Measurements from ENCODE around the gene C9orf78.

C9orf78 gene

DNA sequence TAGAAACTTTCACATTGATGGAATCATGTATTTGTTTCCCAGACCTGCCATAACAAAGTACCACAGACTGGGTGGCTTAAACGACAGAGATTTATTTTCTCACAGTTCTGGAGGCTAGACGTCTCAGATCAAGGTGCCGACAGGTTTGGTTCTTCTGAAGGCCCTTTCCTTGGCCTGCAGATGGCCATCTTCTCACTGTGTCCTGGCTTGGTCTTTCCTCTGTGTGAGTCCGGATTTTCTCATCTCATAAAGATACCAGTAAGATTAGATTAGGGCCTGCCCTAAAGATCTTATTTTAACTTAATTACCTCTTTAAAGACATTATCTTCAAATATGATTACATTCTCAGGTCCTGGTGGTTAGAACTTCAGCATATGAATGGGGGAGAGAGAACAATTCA, 6.0 kb upstream of the C9orf78 start:
- DNase-seq (ENCODE audit: low spot score), result no peak

DNA sequence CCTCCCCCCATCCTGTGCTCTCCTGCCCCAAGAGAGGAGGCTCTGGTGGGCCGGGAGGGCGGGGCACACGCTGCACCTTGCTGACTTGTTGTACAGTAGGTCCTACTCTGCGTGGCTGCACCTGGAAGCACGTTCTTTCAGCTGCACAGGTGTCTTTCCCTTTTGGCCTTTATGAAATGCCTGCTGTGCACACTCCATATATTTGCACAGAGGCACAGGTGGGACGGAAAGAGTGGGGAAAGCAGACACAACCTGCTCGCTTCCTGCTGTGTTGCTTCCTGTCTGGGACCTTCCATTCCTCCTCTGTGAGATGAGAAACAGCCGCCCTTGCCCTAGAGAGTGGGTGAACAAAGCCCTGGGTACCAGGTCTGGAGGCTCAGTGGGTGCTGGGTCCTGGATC, 5.0 kb upstream of the C9orf78 start:
- DNase-seq (ENCODE audit: low spot score), result no peak

DNA sequence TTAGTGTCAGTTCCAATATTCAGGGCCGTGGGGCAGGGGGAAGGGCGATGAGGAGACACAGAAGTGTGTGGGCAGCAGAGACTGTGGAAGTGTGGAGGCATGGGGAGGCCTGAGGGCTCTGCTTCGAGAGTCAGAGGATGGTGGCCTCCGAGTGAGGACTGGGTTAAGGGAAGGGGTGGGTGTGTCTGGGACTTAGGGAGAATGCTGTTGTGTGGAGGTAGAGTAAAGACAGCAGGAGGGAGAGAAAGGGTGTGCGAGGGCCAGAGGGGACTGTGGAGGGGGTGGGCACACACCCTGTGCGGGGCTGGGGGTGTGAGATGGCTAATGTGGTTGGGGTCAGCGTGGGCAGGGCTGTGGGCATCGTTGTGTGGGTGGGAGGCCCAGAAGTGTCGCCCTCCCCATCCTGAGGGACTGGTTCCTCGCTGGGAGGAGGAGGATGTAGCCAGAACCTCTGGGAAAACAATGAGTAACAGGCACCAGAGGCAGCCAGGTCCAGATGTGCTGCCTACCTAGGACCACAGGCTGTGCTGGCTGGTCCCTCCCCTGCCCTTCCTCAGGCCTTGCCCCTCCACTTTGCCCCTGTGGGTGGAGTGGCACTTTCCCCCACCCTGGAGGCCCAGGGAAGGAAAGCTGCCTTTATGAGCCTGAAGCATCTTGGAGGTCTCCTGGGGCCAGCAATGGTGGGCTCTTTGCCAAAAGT, 4.4 kb upstream of the C9orf78 start:
- DNase-seq (ENCODE audit: low spot score), result no peak

DNA sequence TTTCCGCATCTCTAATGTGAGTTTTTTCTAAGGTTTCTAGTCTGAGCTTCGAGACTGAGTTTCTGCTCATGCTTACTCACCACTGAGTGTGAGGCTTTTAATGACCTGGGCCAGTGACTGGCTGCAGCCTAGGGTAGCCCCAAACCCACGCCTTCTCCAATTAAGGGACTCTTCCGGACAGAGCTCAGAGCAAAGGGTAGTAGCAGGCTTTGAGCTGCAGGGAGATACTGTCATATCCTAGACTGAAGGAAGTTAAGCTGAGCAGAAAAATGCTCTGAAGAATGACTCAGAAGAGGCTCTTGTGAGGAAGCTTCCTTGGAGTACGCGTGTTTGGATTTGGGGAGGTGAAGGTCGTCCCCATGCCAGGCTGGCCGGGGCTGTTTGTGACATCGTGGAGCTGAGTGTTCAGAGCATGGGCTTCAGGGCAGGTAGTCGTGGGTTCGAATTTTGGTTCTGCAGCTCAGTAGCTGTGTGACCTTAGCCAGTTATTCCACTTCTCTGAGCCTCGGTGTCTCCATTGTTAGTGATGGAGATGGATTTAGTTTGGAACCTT, 3.7 kb upstream of the C9orf78 start:
- DNase-seq (ENCODE audit: low spot score), result no peak

DNA sequence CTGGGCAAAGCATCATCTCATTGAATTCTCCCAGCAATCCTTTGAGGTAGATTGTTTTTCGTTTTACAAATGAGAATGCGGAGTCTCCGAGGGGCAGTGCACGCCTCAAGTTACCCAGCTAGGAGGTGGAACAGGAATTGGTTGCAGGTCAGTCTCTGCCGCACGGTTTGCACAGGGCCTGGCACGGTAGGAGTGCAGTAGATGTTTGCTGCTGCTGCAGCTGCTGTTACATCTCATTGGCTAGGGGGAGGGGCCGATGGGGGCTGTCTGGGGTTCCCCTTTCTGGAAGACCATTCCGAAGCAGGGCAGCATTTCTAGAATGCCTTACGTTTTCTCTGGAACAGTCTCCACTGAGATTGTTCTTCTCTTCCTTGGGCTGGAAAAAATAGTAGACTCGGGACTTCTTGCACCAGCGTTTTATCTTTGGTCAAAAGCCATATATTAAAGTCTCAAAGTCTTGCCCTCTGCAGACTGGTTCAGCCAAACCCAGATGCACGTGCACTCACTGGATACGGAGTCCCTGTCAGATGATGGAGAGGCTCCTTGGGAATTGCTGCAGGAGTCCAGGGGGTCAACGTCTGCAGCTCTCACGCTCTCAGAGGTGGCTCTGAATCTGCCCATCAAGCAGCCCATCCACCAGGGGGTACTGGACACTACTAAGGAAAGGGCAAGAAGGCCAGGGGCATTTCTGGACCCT, 1.4 kb upstream of the C9orf78 start:
- DNase-seq (ENCODE audit: low spot score), result peak; percentile 53

DNA sequence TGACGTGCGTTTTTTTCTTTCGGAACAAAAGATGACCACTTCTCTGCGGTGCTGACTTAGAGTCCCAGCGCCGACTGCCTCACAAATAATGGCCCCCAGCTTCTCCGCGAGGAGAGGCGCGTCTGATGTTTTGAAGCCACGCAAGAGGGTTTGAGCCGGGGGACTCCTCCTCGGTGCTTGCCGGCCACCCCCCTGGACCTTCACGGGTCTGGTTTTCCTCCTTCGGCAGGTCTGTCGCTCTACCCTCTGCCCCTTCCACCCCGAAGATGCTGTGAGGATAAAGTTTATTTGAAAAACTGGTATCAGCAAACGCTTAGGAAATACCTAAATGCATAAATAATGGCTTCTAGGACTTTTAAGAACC, 767 bp upstream of the C9orf78 start:
- peak; percentile 50 for DNase-seq (ENCODE audit: low spot score)

DNA sequence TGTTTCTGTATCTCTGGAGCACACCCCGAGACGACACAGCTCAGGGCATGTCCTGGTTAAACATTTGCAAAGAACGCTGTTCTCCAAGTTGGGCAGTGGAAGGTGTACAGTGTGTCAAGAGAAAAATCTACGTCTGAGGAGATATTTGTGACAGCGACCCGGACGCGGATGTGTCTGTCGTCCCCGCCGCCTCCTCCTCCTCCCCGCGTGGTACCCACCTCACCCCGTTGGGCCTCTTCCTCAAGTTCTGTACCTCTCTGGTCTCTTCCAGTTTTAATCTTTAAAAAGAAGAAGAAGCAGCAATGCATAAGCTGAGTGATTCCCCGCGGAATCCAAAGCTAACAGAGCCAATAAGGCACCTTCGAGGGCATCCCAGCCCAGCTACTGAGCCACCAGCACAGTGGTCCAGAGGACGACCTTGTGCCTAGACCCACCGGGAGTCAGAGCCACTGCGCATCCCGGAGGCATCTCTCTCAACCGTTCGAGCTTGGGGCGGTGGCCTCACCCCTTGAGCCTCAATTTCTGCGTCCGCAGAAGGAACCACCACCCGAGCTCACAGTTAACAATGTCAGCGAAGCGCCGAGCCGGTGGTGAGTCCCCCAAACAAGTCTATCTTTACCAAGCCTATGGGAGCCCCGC, 467 bp downstream of the C9orf78 start:
- no peak for DNase-seq (ENCODE audit: low spot score)

DNA sequence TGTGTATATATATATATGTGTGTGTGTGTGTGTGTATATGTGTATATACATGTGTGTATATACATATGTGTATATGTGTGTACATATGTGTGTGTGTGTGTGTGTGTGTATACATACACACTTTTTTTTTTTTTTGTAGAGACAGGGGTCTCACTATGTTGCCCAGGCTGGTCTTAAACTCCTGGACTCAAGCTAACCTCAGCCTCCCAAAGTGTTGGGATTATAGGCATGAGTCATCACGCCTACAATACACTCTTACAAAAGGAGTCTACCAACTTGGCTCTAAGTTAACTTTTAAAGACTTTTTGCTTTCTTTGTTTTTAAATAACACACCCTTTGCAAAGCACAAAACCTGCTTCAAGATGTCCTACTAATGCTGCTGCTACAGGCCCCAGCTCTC, 2.1 kb downstream of the C9orf78 start:
- no peak for DNase-seq (ENCODE audit: low spot score)

DNA sequence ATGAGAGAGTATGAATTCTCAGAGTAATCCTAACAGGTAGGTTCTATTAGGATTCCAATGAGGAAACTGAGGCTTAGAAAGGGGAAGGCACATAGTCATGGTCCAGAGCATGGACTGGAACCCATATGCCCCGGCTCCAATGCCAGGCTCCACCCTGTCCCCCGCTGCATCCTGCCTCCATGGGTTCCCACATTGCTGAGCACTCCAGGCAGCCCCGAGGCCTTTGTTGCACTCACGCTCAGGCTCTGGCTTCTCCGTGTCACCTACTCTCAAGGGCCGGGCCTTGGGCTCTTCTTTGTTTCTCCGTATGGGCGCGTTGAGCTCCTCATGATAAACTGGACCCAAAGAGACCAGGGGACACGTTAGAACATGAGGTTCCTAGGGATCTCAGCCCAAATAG, 6.1 kb downstream of the C9orf78 start:
- no peak for DNase-seq (ENCODE audit: low spot score)

DNA sequence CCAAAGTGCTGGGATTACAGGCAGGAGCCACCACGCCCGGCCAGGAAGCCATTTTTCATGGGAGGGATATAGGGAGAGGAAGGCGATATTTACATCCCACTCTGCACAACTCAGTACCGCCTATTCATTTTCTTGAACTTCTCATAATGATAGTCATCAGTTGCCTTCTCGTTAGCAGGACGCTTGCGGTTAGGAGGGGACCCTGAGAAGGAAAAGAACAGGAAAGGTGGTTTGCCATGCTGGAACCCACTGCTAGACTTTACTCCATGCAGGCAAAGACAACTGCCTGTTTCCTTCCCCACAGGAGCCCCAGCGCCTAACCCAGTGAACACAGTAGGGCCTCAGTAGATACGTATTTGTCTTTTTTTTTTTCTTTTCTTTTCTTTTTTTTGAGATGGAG, 7.0 kb downstream of the C9orf78 start:
- DNase-seq (ENCODE audit: low spot score), result no peak

DNA sequence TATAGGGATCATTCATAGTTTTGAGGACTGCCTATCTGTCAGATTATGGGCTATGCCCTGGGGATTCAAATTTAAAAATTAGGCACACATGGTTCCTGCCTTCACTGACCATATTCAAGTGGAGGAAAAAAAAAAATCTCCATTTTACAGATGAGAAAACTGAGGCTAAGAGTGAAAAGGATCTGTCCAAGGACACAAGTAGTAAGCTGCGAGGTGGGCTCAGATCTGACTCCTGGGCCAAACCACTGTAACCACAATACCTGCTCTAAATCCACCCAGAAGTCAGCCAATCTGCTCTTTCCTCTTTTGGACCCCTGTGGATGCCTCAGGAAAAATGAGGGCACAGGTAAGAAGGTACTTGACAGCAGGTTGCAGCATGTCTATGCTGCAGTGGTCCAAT, 8.3 kb downstream of the C9orf78 start:
- DNase-seq (ENCODE audit: low spot score), result no peak

DNA sequence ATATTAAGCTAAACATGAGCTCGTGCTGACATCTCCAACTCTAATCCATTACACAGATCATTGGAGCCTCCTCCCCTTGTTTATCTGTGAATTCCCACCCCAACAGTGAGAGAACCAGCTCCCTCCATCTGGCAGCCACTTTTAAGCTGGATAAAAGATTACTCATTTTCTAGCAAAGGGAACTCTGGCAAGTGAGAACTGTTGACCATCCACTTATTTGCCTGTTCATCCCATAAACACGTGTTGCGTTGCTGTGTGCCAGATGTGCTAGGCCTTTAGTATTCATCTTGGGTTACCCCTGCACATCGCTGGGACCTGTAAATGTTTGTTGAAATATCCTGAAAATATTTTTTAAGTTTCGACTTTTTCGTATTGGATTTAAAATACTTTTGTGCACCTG, 8.7 kb downstream of the C9orf78 start:
- DNase-seq (ENCODE audit: low spot score), result peak; percentile 89

DNA sequence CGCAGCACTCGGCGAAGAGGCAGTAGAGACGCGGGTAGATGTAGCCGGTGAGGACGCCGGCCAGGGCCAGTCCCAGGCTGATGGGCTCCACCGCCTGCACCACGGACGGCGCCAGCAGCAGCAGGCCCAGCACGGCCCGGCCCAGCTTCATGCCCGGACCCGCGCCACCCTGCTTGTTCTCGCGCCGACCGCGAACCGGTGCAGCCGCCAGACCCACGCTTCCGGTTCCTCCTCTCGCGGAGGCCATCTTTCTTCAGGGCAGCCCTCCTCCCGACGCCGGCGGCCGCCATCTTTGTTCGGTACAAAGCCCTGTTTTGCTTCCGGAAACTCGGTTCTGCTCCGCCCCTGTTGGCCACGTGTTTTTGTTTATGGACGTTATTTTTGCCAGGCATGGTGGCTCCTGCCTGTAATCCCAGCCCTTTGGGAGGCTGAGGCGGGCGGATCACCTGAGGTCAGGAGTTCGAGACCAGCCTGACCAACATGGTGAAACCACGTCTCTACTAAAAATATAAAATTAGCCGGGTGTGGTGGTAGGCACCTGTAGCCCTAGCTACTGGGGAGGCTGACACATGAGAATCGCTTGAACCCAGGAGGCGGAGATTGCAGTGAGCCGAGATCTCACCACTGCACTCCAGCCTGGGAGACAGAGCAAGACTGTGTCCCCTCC, 11.0 kb downstream of the C9orf78 start, which contains the start of gene TOR1A:
TOR1A (minus strand) TSS at position 202 of the 667 bp plus-strand sequence; CDS start at position 151, 51 bp downstream.
- DNase-seq (ENCODE audit: low spot score), result peak; percentile 97

DNA sequence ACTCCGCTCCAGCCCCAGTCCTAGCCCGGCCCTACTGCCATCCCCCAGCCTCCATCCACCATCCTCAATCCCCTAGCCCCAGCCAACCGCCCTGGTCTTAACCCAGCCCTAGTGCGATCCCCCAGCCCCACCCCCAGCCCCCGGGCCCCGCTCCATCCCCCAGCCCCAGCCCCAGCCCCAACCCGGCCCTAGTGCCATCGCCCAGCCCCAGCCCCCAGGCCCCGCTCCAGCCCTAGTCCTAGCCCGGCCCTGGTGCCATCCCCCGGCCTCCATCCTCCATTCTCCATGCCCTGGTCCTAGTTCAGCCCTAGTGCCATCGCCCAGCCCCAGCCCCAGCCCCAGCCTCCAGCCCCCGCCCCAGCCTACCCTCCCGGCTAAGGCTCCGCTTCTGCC, 11.5 kb downstream of the C9orf78 start:
- DNase-seq (ENCODE audit: low spot score), result no peak

DNA sequence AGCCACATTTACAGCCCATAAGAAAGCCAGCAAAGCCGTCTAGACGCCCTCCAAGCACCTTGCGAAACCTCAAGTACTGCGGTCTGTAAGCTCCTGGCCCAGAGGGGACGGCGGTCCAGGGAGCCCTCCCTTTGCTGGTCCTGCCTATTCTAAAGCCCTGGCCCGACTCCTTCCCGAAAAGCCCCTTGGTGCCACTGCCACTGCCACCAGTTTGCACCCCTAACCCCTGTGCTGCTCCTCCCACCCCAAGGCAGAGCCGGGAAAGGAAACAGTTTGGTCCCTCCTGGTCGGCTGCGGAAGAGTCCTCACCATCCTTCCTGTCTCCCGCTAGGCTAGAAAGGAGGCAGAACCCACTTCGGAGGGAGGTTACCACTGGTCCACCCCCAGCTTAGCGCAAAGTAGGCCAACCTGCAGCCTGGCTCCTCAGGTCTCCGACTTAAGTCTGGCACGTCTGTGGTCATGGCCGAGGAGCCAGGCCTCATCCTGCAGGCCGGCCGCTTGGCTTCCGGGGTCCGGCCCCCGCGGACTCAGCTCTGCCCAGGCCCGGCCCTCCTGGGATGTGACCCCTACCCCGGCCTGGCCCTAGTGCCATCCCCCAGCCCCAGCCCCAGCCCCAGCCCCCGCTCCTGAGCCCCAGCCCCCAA, 12.1 kb downstream of the C9orf78 start:
- DNase-seq (ENCODE audit: low spot score), result peak; percentile 42

DNA sequence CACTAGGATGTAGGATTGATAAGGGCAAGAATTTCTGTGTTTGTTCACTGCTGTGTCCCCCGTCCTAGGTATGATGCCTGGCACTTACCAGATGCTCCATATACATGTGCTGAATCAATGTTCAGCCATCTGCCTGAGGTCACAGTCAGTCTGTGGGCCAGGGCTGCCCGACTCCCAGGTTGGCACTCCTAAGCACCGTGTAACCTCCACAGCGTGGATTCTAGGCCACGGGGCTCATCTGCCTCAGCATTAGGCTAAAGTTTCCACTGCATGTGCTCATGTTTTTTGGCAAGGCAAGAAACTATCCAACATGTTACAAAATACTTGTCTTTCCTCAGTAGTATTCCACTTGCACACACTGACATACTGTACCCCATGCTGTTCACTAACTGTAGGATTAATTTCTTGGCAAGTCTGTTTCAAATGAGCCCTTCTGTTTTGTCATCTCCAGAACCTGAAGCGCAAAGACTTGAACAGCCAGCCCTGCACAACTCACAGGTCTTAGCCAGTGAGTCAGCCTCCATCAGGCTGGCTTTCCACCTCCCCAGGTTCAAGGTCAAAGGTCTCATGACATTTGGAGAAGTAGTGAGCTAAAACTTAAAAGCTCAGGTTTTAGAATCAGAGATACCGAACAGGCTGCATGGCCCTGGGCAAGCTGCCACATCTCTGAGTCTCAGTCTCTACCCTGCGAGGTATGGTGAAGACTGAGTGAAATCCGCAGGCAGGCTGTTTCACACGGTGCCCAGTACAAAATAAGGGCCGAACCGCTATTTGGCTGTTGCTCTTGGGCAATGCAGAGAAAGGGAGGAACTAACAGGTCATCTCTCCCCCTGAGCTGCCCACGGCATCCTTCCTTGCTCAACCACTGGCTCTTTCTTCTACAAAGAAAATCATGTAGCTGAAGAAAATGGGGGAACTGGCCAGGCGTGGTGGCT, 18.3 kb downstream of the C9orf78 start:
- no peak for DNase-seq (ENCODE audit: low spot score)

DNA sequence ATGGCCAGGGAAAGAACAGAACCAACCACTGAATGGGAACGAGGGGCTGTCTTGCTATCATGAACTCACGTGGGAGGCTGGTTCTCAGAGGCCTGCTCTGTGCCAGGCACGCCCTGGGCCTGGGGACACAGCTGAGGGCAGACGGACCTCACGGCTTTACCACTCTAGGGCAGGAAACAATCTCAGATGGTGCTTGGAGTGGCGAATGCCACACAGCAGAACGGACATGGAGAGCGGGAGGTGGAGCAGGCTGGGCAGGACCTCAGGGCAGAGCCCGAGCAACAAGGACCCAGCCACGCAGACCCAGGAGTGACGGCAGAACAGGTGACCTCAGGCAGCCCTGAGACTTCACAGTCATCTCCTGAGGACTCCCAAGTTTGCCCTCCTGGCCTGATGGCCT, 19.8 kb downstream of the C9orf78 start:
- no peak for DNase-seq (ENCODE audit: low spot score)

DNA sequence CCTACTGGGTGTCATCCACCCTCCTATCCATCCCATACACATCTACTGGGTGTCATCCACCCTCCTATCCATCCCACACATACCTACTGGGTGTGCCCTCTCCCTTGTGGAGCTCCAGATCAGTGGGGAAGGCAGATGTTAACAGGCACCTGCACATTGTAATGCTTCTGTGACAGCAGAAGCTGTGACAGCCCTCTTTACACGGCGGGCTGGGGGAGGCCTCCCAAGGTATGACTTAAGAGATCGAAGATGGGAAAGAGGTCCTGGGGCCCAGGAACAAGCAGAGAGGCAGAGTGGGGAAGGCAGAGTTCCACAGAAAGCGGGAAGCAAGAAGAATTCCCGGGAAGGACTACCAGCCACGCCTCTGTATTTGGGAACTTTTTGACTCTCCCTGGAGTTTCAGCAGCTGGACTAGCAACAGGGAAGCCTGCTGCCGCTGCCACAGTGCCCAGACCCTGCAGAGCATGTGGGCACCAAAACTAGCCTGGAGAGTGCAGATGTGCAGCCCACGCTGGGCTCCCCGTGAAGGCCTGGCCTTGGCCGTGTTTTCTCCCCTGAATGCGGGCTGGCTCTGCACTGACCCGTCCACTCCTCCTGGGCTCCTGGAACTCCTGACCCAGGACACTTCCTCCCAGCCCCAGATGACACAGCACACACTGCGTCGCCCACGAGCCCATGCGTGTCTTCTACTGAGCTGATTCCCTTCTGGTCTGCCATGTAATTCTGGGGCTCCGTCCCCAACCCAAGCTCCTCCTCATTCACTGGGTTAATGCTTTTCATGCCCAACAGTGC, 20.4 kb downstream of the C9orf78 start:
- no peak for DNase-seq (ENCODE audit: low spot score)

DNA sequence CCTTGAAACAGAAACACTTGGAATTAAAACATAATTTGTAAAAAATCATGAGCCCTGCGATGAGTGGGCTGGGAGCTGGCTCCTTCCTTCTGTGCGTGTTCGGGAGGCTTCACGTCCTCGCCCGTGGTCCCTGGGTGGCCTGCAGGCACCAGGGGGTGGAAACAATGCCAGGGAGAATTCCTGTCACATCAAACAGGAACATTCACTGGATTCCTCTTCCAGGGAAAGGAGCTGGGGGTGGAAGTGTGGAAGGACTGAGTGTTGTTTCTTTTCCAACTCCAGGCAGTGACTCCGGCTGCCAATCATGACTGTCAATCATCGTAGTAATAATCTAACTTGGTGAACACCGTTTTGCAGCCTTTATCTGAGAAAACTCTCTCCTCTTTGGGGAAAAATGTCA, 21.4 kb downstream of the C9orf78 start:
- no peak for DNase-seq (ENCODE audit: low spot score)

DNA sequence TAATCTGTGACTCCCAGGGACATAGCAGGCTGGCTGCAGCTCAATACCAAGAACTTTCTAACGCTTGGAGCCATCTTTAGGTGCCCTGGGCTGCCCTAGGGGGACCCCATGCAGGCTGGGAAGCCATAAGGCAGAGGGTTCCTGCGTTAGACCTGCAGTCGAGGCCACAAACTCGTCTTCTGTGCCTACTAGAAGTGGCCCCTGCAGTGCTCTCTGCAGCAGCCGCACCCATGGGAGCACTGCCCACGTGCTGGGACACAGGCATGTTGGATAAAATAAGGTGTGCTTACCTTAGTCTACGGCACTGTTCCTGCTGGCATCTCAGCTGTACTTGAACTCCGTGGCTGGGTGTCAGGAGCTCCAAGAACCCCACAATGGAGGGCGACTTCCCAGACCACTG, 22.7 kb downstream of the C9orf78 start:
- no peak for DNase-seq (ENCODE audit: low spot score)
